Measurements from ENCODE around the gene IPO5. TPM values are rescaled to one million over a fixed set of nuclear protein-coding genes. Genes with fewer than 3 reads are reported as not detected.

The IPO5 gene
- total and polyA plus RNA-seq, 2 of the 8 experiments (the other 6 are each of a cell fraction or from before 2014, with no cell fraction given): 143 to 410 TPM

- H2BK20ac ChIP-seq (ENCODE audit: low read length): no peak overlapping the region
- no peaks in the 10 kb centered on the region for H4K20me1 ChIP-seq (replicated peaks in 1 of 2; ENCODE audit: control insufficient read depth in 1 of 2, insufficient read depth in 2 of 2, low read length in 2 of 2)
- FAIRE-seq: no peak
- H3K27me3 ChIP-seq (replicated peaks in 1 of 4; ENCODE audit: control insufficient read depth in 3 of 4, extremely low read depth in 1 of 4, insufficient read depth in 3 of 4, low read length in 3 of 4): no peaks in the 10 kb centered on the region
- H4K5ac ChIP-seq (ENCODE audit: insufficient read length, low read depth, low read length): no peak overlapping the region
- no peak overlapping the region for H3K4me3 ChIP-seq (ENCODE audit: extremely low read depth in 1 of 4, insufficient read depth in 2 of 4, low read depth in 3 of 4, low read length in 4 of 4)
- no peak overlapping the region for H4K91ac ChIP-seq (replicated peaks; ENCODE audit: insufficient read length, low read length)
- no peak overlapping the region for H2BK120ac ChIP-seq (replicated peaks; ENCODE audit: low read depth, low read length)
- POLR2A ChIA-PET (ENCODE audit: partially characterized antibody): interaction anchor here (0.5 kb wide), 1 partner anchor 487 kb away, joined by 3 read pairs; no protein-coding TSS in a partner anchor
- WGBS, 2 experiments (ENCODE audit: extremely low coverage in 1 of 2, insufficient coverage in 1 of 2, insufficient read length in 1 of 2, insufficient replicate concordance in 2 of 2, low coverage in 1 of 2, low lambda C conversion rate in 2 of 2, missing lambda C conversion rate in 1 of 2): 92% methylated on average over 5 of the region's 5 CpGs; no CpG with 5 or more reads in 1 of the 2 experiments
- H3K23me2 ChIP-seq (ENCODE audit: low read depth, low read length): no peaks in the 10 kb centered on the region
- H3K4me2 ChIP-seq (ENCODE audit: insufficient read depth in 1 of 2, low read depth in 2 of 2, low read length in 2 of 2): no peak overlapping the region
- no peak overlapping the region for H3K27ac ChIP-seq (ENCODE audit: low read depth, low read length)
- H3K23ac ChIP-seq (ENCODE audit: insufficient read length): no peak overlapping the region
- H3K56ac ChIP-seq (replicated peaks; ENCODE audit: insufficient read length, low read depth, low read length): no peak overlapping the region
- no peaks in the 10 kb centered on the region for H3K36me3 ChIP-seq (ENCODE audit: control insufficient read depth in 2 of 4, insufficient read depth in 4 of 4, low read length in 3 of 4)
- no peak overlapping the region for H2BK5ac ChIP-seq (ENCODE audit: low read depth, low read length)
- H3K79me1 ChIP-seq (ENCODE audit: low read depth, low read length): no peaks in the 10 kb centered on the region
- H3K14ac ChIP-seq (ENCODE audit: insufficient read length): no peak overlapping the region
- H3K18ac ChIP-seq (ENCODE audit: extremely low read depth, low read length): no peak overlapping the region
- H2AFZ ChIP-seq (ENCODE audit: low read length): no peak overlapping the region
- no peak overlapping the region for H3K9ac ChIP-seq (replicated peaks in 1 of 4; ENCODE audit: extremely low read depth in 1 of 4, low read depth in 3 of 4, low read length in 3 of 4)
- DNase-seq (ENCODE audit: low read depth in 1 of 2, low spot score in 2 of 2): no peak
- H2BK12ac ChIP-seq (ENCODE audit: low read depth, low read length): no peak overlapping the region
- no peaks in the 10 kb centered on the region for H3K79me2 ChIP-seq (ENCODE audit: control insufficient read depth in 1 of 2, insufficient read depth in 2 of 2, low read length in 2 of 2)
- H3K9me3 ChIP-seq (ENCODE audit: insufficient read depth in 2 of 2, low read depth in 1 of 2, low read length in 1 of 2): no peaks in the 10 kb centered on the region
- CTCF ChIA-PET (ENCODE audit: partially characterized antibody): interaction anchor here (0.7 to 3.6 kb wide), 4 partner anchors 9 to 77 kb away, joined by 3 to 16 read pairs (median 4); no protein-coding TSS in a partner anchor
- H2BK15ac ChIP-seq (ENCODE audit: low read length): no peak overlapping the region
- no peak overlapping the region for H4K8ac ChIP-seq (ENCODE audit: extremely low read depth, insufficient read depth, low read length)
- H3K4ac ChIP-seq (replicated peaks; ENCODE audit: insufficient read length, low read depth, low read length): no peak overlapping the region
- peaks cover 0 to 3% (median under 1%) of the 10 kb centered on the region in 4 experiments; a peak in 2 of 7 replicates for H3K4me1 ChIP-seq (replicated peaks in 1 of 4; ENCODE audit: control insufficient read depth in 3 of 4, insufficient read depth in 4 of 4, low read length in 3 of 4)
- no peak overlapping the region for H2AK5ac ChIP-seq (ENCODE audit: low read depth, low read length)
- TF ChIP-seq GABPA (IDR thresholded peaks at IDR 0.05; ENCODE audit: borderline replicate concordance, insufficient read depth, low read length) (no peak), CTBP2 (IDR thresholded peaks at IDR 0.05; ENCODE audit: borderline replicate concordance, insufficient read depth, insufficient read length, low read length) (no peak), ASH2L (IDR thresholded peaks at IDR 0.05; ENCODE audit: low read length) (no peak), TCF12 (IDR thresholded peaks at IDR 0.05; ENCODE audit: low read depth, low read length) (no peak), TBP (IDR thresholded peaks at IDR 0.05; ENCODE audit: low read depth, low read length) (no peak), POLR2AphosphoS5 (IDR thresholded peaks at IDR 0.05; ENCODE audit: low read depth, low read length) (no peak), NANOG (IDR thresholded peaks at IDR 0.05; ENCODE audit: insufficient read depth, low read depth, low read length, poor library complexity, severe bottlenecking) (no peak), CBX5 (IDR thresholded peaks at IDR 0.05; ENCODE audit: low read depth, low read length) (no peak), RNF2 (IDR thresholded peaks at IDR 0.05; ENCODE audit: borderline replicate concordance, low read depth, low read length, missing control alignments, poor library complexity, severe bottlenecking) (no peak), ATF2 (IDR thresholded peaks at IDR 0.05; ENCODE audit: low read length) (no peak), RAD21 (IDR thresholded peaks at IDR 0.05 in 1 of 2, conservative IDR thresholded peaks at IDR 0.05 in 1 of 2; ENCODE audit: low read depth in 2 of 2, low read length in 2 of 2) (no peak), SIX5 (IDR thresholded peaks at IDR 0.05; ENCODE audit: low read depth, low read length) (no peak)
These were observed 20.8 kb upstream of the IPO5 start for GRCh38 chr13:97932647-97933046.
